Head of caudate nucleus (tissue), 42 donors: Measurements from ENCODE around the gene ZXDC.

Experiments
- DNase-seq, 42 donors: peaks; one replicate each; pipeline versions ENCODE4 v3.0.0 to v3.0.0-alpha.2; 2020 to 2021; ENCODE audit warnings: mixed read lengths in 7 of 42
- intact Hi-C: fragments of 100-400 bp; cut with DNase I; formaldehyde crosslinking; loops from one replicate; pipeline ENCODE4 v1.15.0; 2022

The ZXDC gene

DNA sequence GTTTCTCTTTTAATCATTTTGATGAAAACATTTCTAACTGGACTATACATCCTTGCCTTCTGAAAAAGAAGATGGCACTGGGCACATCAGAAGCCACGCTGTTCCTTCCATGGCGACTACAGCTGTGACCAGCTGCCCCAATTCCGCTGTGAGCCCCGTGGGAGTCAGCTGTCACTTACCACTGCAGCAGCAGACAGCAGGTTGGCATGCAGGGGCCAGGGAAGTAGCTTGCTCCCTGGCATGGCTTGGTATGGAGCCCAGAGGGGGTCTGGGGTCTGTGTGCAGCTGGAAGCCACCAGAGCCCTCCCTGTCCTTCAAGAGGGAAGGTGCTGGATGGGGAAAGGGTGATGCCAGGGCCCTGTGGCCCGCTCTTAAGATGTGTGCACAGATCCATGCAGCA, 4.5 kb upstream of the ZXDC start:
- intact Hi-C loops = no loop called here
- peak in 1 of 42 donors; percentile 10 for DNase-seq

- DNase-seq = peak in 1 of 42 donors; percentile 16
- intact Hi-C loops = loop anchor here (10.0 kb wide), 3 partner anchors 85 to 225 kb away; partner anchors contain the start of genes CFAP100 and KLF15
Measured at GRCh38 chr3:126479642-126480041, 4.0 kb upstream of the ZXDC start.

GRCh38 chr3:126478581-126479310, 3.1 kb upstream of the ZXDC start:
- intact Hi-C loops = loop anchor here (10.0 kb wide), 3 partner anchors 84 to 224 kb away; partner anchors contain the start of genes CFAP100 and KLF15
- DNase-seq = peak in 1 of 42 donors; percentile 12

DNA sequence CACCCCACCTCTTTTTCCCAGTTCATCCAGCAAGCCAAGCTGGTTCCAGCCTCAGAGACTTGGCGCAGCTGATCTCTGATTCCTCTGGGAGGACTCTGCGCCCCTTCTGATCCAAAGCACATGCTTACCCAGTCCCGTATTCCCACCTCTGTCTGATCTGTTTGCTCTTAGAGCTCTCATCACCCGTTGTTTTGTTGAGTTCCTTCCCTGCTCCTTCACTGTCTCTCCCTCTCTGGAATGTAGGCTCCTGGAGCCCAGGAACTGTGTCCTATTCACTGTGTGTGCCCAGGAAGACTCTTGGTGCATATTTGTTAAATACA, 1.3 kb upstream of the ZXDC start:
- intact Hi-C loops = loop anchor here (10.0 kb wide), 3 partner anchors 82 to 222 kb away; partner anchors contain the start of genes CFAP100 and KLF15
- no peak for DNase-seq

DNA sequence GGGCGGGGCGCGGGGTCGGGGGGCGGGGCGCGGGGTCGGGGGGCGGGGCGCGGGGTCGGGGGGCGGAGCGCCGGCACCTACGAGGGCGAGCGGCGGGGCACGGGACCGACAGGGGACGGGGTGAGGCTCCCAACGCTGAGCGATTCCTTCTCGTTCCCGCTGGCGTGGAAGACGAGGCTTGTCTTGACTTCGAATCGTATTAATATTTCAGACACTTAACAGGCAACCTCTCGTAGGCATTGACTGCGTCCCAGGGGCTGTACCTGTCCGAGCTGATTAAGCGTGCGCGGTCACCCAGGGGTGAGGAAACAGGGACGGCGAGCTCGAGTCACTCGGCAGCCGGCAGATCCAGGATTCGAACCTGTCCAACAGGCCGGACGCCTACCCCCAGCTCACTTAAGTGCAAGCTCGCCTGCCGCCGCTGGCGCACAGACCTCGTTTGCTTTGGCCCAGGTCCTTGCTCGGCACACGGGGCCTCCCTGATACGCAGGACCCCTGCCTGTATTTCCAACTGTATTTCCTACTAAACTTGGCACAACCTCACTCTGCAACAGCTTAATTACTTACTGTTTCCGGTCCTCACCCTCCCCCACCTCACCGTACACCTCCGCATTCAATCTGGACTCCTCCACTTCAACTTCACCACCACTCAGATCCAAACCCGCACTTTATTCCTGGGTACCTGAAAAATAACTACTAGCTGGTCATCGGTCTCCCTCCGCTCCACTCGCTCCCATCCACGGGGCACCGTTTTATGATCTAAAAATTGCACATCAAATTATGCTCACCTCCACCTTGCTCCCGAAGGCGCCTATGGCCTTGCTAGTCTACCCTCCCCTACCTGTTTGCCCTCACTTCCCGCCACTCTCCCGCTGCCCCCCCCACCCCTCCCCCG, 722 bp upstream of the ZXDC start:
- peak in 9 of 42 donors; percentile 27 to 60 (median 49) for DNase-seq
- intact Hi-C loops = loop anchor here (10.0 kb wide), 3 partner anchors 82 to 222 kb away; partner anchors contain the start of genes CFAP100 and KLF15

DNA sequence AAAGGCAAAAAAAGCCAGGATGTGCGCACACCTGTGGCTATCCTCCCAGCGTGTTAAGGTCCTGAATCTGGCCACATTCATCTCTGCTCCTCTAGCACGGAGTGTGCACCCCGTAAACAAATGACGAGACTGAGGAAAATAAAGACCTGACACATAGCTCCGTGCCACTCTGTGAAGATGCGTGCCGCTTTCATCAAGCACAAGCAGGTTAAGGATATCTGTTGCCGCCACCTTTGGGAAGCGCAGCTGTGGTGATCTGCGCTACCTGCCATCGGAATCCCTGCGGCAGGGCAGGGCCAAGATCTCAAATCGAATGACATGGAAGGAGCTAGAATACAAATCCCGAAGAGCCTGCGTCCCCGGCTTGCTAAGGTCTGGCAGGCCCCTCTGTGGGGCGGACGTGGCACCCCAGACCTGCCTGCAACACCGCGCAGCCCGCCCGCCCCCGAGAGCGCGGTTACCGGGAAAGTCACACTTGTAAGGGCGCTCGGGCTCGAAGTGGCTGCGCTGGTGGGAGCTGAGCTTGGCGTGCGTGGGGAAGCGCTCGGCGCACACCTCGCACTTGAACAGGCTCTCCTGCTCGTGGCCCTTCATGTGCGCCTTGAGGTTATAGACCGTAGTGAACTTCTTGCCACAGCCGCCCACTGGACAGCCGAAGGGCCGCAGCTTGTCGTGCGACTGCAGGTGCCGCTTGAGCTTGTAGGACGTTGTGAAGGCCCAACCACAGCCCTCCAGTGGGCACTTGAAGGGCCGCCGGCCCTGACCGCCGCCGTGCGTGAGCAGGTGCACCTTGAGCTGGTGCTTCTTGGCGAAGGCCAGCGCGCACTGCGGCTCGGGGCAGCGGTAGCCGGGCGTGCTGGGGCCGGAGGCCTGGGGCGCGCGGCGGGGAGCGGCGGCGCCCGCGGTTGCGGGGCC, 936 bp downstream of the ZXDC start:
- intact Hi-C loops = loop anchor here (10.0 kb wide), 3 partner anchors 80 to 220 kb away; partner anchors contain the start of genes CFAP100 and KLF15
- peak in 32 of 42 donors; percentile 17 to 60 (median 41) for DNase-seq

DNA sequence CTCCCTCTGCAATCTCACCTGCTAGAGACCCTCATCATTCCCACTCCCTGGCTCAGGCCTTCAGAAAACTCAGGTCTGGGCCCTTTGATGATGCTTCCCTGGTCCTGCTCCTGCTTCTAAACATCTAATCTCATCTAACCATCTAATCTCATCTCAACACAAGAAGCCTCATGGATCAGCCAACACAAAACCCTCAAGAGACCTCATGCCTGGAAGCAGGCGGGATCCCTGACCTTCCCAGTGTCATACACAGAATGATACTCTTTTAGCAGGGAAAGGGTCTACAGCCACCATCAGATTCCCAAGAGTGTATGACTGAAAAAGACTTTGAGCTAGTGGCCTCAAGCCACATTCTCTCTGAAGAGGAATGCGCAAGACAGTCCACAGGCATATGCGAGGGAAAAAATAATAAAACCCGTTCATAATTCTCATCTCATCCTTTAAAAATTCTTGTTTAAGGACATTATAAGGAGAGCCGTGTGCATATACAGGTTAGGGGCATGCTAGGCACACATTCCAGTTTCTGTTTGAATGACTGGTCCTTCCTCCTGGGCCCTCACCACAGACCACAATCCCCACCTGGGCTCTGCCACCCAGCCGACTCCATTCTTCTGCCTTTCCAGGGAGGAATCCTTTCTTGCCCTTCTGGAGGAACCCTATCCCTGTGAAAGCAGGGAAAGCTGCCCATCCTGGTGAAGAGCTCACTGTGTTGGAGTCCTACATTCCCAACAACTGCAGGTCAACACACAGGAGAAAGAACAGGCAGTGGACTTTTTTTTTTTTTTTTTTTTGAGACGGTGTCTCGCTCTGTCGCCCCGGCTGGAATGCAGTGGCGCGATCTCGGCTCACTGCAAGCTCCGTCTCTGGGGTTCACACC, 2.2 kb downstream of the ZXDC start:
- DNase-seq = no peak
- intact Hi-C loops = loop anchor here (10.0 kb wide), 3 partner anchors 79 to 219 kb away; partner anchors contain the start of genes CFAP100 and KLF15

GRCh38 chr3:126472277-126473006, 3.2 kb downstream of the ZXDC start:
- peak in 40 of 42 donors; percentile 27 to 88 (median 54) for DNase-seq
- intact Hi-C loops = loop anchor here (10.0 kb wide), 3 partner anchors 78 to 218 kb away; partner anchors contain the start of genes CFAP100 and KLF15

DNA sequence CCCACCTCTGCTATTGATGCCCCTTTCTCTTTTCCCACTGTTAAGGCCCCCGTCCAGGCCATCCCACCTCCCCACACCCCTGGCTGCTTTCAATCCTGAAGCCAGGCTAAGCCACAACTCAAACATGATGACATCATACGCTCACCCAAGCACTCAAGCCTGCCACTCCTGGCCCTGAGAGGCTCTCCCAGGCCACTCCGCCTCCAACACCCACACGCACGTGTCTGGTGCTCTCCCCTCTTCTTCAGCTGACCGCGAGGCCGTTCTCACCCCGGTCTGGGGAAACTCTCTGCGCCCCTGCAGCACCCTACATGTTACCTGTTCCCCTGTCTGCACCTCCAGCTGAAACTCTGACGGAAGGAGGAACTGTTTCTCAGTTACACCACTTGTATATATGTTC, 6.2 kb downstream of the ZXDC start:
- DNase-seq = peak in 3 of 42 donors; percentile 3 to 8 (median 3)
- intact Hi-C loops = no loop called here

DNA sequence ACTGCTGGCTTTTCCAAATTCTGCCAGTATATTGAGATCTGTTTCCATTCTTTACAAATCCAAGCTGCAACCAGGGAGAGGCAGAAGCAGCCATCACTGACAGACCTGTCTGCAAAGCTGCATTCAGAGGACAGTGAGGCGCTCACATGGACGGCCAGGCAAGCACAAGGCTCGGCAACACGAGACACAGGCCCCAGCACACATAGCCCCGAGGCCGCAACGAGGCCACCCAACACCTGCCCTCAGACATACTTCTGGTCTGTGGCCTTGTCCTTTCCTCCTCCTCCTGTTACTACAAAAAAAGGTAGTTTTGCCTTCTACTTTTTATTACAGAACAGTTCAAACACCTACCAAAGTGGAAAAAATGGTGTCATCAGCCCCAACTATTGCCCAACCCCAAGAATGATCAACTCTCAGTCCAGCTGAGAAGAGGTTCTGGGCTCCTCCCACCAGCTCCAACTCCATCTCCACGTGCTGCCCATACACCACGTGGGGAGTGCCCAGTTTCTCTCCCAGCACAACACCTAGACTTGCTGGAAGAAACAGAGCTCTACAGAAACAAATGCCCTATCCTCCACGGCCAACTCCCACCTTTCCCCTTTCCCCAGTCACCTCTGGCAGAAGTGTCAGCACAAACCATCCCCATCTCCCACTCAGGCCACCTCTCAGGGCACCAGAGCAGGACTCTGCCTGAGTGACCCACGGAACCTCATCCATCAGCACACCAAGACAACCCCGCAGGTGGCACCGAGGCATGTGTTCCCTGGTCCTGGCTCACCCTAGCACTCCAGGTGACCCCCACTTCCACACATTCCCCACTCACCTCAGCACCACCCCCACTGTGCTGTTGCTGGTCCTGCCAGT, 7.4 kb downstream of the ZXDC start:
- intact Hi-C loops = no loop called here
- peak in 5 of 42 donors; percentile 2 to 31 (median 19) for DNase-seq

DNA sequence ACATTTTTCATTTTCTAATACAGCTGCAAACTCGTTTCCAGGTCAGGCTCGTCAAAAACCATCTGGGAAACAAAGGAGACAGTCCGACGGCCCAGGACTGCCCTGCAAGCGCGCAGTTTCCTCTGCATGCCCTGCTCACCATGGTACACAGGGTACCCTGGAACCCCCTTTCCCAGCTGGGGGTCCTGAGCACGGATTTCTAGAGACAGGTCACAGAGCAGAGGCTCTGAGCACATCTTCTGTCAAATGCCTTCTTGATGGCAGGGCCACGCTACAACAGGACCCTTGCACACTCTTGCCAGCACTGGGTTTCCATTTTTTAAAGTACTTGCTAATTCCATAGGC, 8.1 kb downstream of the ZXDC start:
- DNase-seq = peak in 3 of 42 donors; percentile 3 to 13 (median 8)
- intact Hi-C loops = no loop called here

GRCh38 chr3:126466886-126467610, 8.6 kb downstream of the ZXDC start:
- intact Hi-C loops = no loop called here
- DNase-seq = peak in 3 of 42 donors; percentile 12 to 27 (median 17)

- intact Hi-C loops = no loop called here
- peak in 11 of 42 donors; percentile 15 to 56 (median 33) for DNase-seq
Measured at GRCh38 chr3:126465928-126466544, 9.7 kb downstream of the ZXDC start.

DNA sequence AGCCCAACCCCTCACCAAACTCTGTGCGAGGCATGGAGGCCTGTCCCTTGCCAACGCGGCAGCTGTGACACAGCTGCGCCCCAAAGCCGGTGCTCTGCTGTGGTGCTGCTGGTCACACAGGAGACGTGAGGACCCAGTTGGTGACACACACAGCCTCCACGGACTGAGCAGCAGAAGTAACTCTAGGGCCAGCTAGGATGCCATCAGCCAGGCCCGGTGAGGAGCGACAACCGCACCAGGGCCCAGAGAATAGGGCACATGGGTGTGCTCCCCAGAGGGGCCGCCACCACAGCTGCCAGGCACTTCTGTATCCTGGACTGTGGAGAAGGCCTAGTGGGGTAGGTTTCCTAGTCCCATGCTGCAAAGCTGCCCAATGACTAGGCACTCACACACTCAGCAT, 10.7 kb downstream of the ZXDC start:
- peak in 3 of 42 donors; percentile 9 to 31 (median 23) for DNase-seq
- intact Hi-C loops = no loop called here

DNA sequence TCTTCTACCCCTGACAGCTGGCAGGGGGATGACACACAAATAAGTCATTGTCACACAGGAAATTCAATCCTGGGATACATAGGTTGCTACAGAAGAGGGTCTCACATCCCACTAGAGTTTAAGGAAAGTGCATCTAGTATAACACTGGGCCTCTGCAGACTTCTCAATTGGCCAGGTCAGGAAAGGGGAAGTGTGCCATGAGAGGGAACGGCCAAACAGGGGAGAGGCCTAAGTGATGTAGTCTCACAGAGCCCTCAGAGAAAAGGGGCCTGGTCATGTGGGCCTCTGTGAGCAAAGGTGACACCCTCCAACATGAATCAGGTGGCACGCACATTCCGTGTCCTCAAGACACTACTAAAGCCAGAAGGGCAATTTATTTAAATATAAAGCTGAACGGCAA, 11.2 kb downstream of the ZXDC start:
- intact Hi-C loops = no loop called here
- peak in 4 of 42 donors; percentile 12 to 25 (median 18) for DNase-seq
